Stimulated activated CD4-positive, alpha-beta T cell treated with anti-CD3 and anti-CD28 coated beads, Interleukin-15, amount 100 ng/mL, for 24 hours (primary cell): Measurements from ENCODE around the gene RBM17.
"Not testable (repeated sequence)": the region's sequence is repeated elsewhere in the genome, so short reads cannot be mapped to it uniquely, and the experiment has no call there.

Source experiments
- DNase-seq: peaks from one replicate; pipeline ENCODE4 v3.0.0-alpha.2; 2020

RBM17 gene

GRCh38 chr10:6114299-6114698 lies 25.5 kb downstream of the RBM17 start:
- no peak for DNase-seq

- no peak for DNase-seq
Observed at GRCh38 chr10:6114805-6115341, 26.0 kb downstream of the RBM17 start.

- DNase-seq: no peak
Observed at GRCh38 chr10:6115411-6115810, 26.6 kb downstream of the RBM17 start.

GRCh38 chr10:6115824-6116350 lies 27.1 kb downstream of the RBM17 start:
- no peak for DNase-seq

GRCh38 chr10:6116806-6117205 lies 28.0 kb downstream of the RBM17 start:
- DNase-seq: no peak

GRCh38 chr10:6117711-6118110 lies 28.9 kb downstream of the RBM17 start:
- DNase-seq: no peak

- peak; percentile 41 for DNase-seq
Observed at GRCh38 chr10:6119423-6119822, 30.6 kb downstream of the RBM17 start.

GRCh38 chr10:6119962-6120361 lies 31.1 kb downstream of the RBM17 start:
- DNase-seq: no peak

GRCh38 chr10:6120691-6121090 lies 31.9 kb downstream of the RBM17 start:
- no peak for DNase-seq

- DNase-seq: no peak
Observed at GRCh38 chr10:6121146-6121545, 32.3 kb downstream of the RBM17 start.

GRCh38 chr10:6123532-6123931 lies 34.7 kb downstream of the RBM17 start:
- DNase-seq: no peak

GRCh38 chr10:6124666-6125065 lies 35.8 kb downstream of the RBM17 start:
- DNase-seq: no peak

GRCh38 chr10:6127461-6127860 lies 38.6 kb downstream of the RBM17 start:
- DNase-seq: not testable (repeated sequence)

- DNase-seq: no peak
Observed at GRCh38 chr10:6128087-6128486, 39.3 kb downstream of the RBM17 start.

- DNase-seq: no peak
Observed at GRCh38 chr10:6128591-6129251, 39.9 kb downstream of the RBM17 start.

GRCh38 chr10:6130848-6131470 lies 42.1 kb downstream of the RBM17 start:
- DNase-seq: no peak

- no peak for DNase-seq
Observed at GRCh38 chr10:6133331-6134098, 44.7 kb downstream of the RBM17 start.

- no peak for DNase-seq
Observed at GRCh38 chr10:6134099-6134823, 45.4 kb downstream of the RBM17 start.

GRCh38 chr10:6135039-6135438 lies 46.2 kb downstream of the RBM17 start:
- no peak for DNase-seq

- no peak for DNase-seq
Observed at GRCh38 chr10:6135589-6136168, 46.8 kb downstream of the RBM17 start.

GRCh38 chr10:6136215-6137201 lies 47.7 kb downstream of the RBM17 start:
- peak; percentile 78 for DNase-seq
